Measurements from ENCODE around the gene HPSE.

- TF ChIP-seq POLR2A (IDR thresholded peaks at IDR 0.05) = no peak
- TF ChIP-seq, protein P1, sequence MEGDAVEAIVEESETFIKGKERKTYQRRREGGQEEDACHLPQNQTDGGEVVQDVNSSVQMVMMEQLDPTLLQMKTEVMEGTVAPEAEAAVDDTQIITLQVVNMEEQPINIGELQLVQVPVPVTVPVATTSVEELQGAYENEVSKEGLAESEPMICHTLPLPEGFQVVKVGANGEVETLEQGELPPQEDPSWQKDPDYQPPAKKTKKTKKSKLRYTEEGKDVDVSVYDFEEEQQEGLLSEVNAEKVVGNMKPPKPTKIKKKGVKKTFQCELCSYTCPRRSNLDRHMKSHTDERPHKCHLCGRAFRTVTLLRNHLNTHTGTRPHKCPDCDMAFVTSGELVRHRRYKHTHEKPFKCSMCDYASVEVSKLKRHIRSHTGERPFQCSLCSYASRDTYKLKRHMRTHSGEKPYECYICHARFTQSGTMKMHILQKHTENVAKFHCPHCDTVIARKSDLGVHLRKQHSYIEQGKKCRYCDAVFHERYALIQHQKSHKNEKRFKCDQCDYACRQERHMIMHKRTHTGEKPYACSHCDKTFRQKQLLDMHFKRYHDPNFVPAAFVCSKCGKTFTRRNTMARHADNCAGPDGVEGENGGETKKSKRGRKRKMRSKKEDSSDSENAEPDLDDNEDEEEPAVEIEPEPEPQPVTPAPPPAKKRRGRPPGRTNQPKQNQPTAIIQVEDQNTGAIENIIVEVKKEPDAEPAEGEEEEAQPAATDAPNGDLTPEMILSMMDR (IDR thresholded peaks at IDR 0.05) = no peak
Measured at GRCh38 chr4:83283181-83283580, 51.5 kb downstream of the HPSE start.
